Esophagus mucosa (tissue), 1 donor: ENCODE results near the gene ARPC4. TPM values are rescaled to one million over a fixed set of nuclear protein-coding genes. Genes with fewer than 3 reads are reported as not detected.
"Not testable (repeated sequence)": the region's sequence is repeated elsewhere in the genome, so short reads cannot be mapped to it uniquely, and the experiment has no call there.

ENCODE experiments used
- ATAC-seq: fragments of 200-7000 bp; cut with Tn5 transposase; one replicate; pipeline ENCODE4 v1.9.1; 2020
- total RNA-seq: library from RNA; stranded (reverse); gene quantifications from one replicate; pipeline ENCODE4 v1.2.4, GENCODE V29; 2023
- donor health status: DM: yes; HTN: yes; CAD: no.

Gene ARPC4
- total RNA-seq, 1 donor from 2014 or later = 154 TPM

DNA sequence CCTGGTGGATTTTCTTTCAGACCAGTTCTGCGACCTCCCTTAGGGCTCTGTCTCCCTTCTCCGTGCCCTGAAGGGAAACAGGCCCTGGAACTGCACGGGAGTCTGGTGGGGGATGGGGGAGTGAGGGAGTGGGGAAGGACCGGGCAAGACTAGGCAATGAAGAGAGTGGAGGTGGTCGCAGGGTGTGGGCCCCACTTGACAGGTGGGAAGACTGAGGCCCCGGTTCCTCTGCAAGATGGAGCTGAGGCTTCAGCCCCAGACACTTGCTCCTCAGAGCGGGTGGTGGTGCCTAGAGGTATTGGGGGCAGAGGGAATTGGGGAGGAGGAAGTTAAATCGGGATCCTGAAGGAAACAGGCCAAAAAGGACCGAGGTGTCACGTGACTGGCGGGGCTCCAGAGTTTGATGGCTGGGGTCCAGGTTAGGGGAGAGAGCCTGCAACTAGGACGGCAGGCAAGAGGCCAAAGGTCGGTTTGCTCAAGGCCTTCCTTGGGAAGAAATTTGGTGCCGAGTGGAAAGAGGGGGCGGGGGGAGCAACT lies 22.5 kb upstream of the ARPC4 start:
- ATAC-seq = peak; percentile 14

DNA sequence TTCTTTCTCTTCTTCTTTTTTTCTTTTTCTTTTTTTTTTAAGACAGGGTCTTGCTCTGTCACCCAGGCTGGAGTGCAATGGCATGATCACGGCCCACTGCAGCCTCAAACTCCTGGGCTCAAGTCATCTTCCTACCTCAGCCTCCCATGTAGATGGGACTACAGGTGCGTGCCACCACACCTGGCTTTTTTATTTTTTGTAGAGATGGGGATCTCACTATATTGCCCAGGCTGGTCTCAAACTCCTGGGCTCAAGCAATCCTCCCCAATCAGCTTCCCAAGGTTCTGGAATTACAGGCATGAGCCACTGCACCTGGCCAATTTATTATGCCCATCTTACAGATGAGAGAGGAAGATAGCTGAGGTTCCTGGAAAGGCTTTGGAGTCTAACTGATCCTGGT lies 21.9 kb upstream of the ARPC4 start:
- not testable (repeated sequence) for ATAC-seq

DNA sequence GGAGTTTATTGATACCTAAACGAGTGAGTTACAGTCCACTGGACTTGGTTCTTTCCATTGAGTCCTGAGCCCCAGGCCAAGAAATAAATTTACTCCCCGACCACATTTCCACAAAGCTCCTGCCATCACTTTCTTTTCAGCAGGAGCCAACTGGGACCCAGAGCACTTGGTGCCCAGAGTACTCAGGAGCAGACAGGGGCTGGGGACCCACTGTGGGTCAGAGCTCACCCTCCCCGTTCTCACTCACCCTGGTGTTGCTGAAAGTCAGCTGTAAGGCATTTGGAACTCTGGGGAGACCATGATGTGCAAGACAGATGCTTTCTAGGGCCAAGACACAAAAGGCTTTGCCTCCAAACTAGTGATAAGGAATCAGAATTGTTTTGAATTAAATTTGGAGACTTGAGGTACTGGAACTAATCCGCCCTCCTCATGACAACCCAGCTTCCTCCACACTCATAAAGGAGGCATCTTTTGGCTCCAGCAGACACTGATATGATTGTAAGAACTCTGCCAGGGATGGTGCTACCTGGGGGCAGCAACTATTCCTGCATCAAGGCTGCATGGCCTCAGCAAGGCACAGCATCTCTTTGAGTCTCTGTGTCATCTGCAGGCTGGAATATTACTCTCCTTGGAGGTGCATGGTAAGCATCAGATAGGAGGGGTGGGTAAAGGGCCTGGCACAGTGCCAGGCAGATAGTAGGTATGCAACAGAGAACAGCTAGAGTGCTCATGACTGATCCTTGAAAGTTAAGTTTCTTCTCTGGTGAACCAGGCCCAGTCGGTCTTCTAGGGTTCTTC lies 15.8 kb upstream of the ARPC4 start:
- ATAC-seq = no peak

DNA sequence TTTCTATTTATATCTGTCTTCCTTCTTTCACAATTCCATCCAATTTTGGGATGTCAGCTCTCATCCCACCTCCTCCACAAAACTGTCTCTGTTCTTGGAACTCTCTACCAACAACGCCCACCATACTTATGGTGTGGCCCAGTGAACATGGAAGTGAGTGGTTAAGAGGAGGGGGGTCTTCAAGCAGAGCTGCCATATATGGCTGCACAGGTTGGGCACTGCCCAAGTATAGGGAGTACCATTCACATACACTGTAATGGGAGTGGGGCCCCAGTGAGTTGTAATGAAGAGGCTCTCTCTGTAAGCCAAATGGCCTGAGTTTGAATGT lies 15.2 kb upstream of the ARPC4 start:
- no peak for ATAC-seq

DNA sequence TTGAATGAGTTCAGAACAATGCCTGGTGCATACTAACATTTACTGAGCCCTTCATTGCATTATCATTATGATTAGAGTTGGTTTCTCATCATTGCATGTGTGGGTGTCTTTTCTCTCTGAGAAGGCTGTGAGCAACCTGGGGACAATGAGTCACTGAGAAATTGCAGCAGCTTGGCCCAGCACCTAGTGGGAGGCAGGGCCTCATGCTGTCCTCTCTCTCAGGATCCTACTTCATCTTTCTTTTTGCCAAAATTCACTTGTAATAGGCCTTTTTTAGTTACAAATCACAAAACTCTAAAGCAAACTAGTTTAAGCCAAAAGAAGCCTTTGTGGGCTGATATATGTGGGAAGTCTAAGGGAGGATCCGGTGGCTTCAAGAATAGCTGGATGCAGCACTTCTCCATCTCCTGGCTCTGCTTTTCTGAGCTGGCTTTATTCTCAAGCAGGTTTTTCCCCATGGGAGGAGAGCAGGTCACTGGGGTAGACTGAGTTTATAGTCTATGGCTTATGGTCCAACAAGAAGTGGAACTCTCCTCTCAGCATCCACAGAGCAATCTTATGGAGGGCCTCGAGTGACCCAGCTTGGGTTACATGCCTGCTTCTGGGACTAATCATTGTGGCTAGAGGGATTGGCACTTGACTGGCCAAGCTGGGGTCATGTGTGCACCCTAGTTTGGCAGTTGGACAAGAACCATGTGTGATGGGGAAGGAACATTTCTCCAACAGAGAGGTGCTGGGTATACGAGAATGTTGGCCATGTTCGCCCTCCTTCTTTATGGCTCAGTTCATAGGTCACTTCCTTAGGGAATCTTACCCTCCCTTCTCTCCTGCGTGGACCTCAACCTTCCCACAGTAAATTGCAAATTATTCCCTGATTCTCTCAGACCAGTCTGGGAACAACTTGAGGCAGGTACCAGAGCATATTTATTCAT lies 14.5 kb upstream of the ARPC4 start:
- no peak for ATAC-seq

DNA sequence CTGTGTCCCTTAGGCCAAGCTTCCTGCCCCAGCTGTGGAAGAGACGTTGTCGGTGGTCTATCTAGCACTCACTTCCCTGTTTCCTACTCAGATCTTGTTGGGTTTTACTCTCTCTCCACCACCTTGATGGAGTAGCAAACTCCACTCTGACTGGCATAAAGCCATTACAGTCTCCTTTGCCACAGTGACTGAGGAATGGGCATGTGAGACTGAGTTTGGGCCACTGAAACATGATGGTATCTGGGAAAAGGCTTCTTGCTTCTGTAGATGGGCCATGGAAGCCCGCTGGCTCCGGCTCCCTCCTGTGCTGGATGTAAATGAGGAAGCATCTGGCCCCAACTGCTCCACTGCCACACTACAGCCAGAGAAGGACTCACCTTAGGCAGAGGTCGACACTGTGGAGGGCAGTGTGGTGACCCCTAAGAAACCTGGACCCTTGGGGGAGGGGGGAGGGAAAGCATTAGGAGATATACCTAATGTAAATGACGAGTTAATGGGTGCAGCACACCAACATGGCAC lies 13.7 kb upstream of the ARPC4 start:
- ATAC-seq = no peak

DNA sequence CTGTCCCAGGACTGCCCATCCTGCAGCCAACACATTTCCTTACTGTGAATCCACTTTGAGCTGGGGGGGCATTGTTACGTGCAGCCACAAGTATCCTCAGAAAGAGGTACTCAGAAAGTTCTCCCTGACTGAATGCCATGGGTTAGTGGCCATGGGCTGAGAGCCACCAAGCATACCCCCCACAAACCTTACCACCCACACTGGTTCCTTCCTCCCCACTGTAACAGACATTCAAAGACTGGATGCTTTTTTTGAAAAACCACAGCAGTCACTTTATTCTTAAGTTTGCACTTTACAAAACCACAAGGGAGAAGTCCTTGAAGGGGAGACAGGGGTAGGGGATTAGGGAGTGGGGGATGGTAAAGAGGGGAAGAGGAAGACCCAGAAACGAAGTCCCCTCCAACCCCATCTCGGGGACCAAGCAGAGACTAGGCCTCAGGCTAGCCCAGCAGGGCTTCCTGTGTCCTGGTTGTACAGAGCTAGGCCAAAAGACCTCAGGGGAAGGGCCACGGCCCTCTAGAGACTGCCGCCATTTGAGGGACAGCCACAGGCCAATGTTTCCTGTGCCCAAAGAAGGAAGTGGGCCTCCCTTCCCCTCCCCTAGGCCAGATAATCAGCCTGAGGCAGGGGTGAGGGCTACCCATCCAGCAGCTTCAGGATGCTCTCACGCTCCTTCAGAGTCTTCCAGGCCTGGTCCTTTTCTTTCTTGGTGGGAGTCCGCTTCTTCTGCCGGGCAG lies 13.0 kb upstream of the ARPC4 start:
- peak; percentile 37 for ATAC-seq

DNA sequence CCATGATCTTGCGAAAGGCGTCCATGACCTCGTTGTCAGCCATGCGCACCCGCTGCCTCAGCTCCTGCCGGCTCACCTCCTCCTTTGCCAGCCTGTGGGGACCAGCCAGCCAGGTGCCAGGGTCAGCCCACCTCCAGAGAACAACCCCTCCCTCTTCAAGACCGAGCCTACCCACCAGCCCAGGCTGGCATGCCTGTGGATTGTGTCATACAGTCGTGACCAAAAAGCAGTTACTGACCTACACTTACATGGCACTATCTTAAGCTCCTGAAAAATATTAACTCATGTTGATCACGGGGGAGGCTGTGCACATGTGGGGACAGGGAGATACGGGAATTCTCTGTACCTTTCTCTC lies 12.4 kb upstream of the ARPC4 start:
- ATAC-seq = no peak

DNA sequence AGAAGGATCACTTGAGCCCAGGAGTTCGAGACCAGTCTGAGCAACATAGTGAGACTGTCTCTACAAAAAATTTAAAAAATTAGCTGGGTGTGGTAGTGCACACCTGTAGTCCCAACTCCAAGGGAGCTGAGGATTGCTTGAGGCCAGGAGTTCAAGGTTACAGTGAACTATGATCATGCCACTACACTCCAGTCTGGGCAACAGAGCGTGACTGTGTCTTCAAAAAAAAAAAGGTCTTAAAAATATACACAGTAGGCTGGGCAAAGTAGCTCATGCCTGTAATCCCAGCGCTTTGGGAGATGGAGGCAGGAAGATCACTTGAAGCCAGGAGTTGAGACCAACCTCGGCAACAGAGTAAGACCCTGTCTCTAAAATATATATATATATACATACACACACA lies 12.0 kb upstream of the ARPC4 start:
- ATAC-seq = no peak

DNA sequence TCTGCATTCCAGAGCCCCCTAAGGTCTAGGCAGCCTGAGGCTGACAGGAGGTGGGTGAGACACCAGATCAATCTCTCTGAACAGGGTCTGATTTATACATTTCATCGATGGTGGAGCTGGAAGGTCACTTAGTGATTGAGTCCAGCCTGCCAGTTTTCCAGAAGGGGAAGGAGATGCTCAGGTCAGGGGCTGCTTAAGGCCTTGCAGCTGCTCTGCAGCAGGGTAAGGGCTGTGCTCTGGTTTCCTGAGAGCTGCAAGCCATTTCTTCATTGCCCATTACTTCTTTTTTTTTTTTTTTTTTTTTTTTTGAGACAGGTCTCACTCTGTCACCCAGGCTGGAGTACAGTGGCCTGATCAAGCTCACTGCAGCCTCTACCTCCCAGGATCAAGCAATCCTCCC lies 11.3 kb upstream of the ARPC4 start:
- no peak for ATAC-seq

DNA sequence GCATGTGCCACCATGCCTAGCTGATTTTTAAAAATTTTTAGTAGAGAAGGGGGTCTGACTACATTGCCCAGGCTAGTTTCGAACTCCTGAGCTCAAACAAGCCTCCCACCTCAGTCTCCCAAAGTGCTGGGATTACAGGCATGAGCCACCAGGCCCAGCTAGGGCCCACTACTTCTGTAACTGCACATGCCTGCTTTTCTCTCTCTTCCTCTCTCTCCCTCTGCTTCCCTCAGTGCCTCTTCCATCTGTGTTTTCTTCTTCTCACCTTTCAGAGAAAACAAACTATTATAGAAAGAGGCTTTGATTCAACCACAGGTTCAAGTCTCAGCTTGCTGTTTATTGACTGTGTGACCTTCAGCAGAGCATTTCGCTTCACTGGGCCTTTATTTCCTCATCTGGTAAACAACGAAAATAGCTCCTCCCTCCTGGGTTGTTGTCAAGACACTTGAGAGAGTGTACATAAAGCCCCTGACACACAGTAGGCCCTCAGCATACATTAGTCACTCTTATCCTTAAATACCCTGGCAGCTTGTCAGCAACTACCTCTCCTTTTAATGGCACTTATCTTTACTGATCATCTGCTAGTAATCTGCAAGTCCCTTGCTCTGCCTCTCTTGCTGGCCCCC lies 10.8 kb upstream of the ARPC4 start:
- no peak for ATAC-seq

DNA sequence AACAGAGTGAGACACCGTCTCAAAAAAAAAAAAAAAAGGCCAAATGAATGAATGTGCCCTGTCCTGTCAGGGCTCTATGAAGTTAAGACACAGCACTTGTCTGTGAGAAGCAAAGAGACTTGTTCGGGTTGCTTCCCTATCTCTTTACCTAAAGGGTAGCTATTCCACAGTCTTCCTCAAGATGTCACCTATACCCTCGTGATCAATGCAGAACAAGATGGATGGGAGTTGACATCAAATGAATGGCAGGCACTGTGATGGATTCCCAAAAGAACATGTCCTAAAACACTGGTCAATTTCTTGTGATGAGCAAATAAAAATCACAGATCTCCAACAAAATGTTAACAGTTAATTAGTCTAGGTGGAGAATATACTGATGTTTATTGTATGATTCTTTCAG lies 10.1 kb upstream of the ARPC4 start:
- no peak for ATAC-seq

DNA sequence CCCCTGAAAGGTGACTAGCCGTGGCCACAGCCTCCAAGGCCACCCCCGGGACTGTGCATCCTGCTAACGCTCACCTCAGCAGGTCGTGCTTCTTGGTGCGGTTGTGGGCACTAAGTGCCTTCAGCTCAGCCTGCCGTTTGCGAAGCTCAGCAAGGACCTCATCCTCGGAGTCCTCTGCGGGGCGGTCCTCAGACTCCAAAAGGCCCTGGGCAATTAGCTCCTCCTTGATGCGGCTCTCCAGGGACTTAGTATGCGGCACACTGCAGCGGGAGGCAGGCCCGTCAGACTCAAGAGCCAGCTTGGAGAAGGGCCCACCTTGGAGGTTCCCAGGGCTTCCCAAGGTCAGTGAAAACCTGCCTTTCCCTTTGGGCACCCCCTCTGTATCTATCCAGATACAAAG lies 8.9 kb upstream of the ARPC4 start:
- no peak for ATAC-seq

DNA sequence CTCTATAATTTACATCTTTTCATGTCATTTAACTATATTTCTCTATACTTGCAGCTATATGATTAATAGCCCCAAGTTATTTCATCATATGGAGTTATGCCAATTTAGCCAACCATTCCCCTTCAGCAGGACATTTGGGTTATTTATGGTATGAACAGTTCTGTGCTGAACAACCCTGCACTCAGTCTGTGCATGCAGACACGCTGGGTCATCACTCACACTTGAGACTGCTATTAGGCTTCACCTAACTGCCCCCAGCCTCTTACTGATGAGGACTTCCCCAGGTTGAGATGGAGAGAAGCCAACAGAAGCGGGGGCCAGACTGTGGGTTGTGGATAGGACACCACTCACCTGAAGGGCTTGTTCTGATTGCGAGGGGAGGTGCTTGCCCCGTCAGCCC lies 7.9 kb upstream of the ARPC4 start:
- ATAC-seq = no peak

DNA sequence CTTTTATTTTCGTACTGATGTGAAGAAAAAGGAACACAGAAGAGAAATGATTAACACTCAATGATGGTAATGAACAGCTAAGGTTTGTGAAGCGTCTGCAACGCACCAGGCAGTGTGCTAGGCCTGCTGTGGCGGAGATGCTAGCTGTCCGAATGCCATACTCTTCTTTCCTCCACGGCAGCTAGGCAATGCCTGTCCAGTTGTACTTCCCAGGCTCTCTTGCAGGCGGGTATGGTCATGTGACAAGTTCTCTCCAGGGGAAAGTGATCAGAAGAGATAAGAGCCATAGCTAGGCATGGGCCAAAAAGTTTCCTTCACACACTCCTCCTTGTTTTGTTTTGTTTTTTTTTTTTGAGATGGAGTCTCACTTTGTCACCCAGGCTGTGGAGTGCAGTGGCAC lies 7.3 kb upstream of the ARPC4 start:
- no peak for ATAC-seq

DNA sequence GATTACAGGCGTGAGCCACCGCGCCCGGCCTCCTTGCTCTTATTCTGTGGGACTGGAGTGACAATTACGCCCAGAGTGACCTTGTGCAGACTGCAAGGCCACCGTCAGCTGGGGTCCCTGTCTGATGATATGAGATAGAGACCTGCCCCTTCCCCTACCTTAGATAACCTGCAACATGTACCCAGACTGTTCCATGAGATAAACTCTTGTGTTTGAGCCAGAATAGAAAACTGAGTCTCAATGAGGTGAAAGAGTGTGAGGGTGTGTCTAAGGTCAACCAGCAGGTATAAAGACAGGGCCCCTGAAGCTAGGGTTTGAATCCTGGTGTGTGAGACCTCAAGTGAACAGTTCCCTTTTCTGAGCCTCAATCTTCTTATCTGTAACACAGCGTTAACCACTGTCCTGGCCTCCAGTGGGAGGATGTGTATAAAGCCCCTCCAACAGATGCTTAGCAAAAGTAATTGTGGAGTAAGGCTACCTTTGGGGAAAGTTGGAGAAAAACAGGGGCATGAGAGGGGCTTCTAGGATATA lies 6.6 kb upstream of the ARPC4 start:
- no peak for ATAC-seq

DNA sequence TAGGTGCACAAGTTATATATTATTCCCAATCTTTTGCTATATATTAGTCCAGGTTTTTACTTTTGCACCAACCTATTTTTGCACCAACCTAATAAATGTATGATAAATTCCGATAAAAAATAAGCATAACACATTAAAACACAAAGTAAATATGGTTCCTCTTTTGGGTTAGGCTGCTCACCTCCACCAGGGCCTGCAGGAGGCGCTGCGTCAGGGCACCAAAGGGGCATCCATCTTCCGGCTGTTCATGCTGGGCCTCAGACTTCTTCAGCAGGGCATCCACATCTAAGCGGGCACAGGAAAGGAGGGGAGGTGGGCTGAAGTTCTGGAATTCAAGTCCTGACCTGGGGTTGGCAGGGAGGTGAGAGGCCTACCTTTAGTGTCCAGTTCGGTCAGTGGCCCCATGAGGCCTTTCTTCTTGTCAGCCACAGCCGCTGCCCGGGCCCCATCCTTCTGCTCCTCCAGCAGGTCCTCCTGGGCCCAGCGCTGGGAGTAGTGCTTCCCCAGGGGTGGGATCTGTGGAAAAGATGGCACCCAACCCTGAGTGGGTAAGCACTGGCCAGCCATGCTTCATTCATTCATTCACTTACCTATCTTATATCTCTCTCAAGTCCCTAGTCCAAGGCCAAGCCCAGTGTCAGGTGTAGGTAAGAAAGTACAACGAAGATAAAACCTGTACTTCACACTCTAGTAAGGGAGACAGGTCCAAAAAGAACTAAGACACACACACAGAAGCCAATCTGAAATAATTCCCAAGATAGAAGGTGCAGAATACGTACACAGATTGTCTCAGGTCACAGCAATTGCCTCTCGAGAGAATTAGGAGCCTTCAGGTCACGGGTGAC lies 5.8 kb upstream of the ARPC4 start:
- ATAC-seq = no peak

DNA sequence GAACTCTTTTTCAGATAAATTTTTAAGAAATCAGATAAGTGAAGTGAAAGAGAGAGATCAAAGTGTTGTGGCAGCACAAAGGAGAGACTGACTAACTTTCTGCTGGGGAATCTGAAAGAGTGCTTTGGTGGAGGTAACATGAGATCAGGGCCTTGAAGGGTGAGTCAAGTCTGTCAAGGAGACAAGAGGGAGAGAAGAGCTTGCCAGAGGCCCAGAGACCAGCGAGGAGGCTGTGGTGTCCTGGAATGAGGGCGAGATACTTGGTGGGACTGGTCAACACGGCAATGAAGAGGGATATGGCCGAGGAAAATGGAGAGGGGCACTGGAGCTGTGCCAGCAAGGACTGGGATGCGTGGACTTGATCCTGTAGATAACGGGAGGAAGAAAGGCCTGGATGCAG lies 5.2 kb upstream of the ARPC4 start:
- ATAC-seq = no peak

DNA sequence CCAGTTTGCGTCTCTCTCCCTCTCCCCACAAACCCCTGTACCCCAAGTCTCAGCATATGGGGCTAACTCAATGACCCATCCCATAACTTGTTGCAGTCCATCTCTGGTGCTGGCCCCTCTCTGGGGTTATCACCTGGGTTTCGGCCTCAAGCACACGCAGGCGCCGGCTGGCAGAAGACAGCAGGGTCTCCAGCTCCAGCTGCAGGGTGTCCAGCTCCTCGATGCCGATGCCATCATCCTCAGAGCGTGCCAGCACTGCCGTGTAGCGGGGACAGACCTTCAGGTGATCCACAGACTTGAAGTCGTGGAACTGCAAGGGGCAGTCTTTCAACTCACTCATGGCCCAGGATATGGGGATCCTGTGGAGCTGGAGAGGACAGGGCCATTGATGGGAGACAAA lies 1.8 kb upstream of the ARPC4 start:
- ATAC-seq = no peak

DNA sequence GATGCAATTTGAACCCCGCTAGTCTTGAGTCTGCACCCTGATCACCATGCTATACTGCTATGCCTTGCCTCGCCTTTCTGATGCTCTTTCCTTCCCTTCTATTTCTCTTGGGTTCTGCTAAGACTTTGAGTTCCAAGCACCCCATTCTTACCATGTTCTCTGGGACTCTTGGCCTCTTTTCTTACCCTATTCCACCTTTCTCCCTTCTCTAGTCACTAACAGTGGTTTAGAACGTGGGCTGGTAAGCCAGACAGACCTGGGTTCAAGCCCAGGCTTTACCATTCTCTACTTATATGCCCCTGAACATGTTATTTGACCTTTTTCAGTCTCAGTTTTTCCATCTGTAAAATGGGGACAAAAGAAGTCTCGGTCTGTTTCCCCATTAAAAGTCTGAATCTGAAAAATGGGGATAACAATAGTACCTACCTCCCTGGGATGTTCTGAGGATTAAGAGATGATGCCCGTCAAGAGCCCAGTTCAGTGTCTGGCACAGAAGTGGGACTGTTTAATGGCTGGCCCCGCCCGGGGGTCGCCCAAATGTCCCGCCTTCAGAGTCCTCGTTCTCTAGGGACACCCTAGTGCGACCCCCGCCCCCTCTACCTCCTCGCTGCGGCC lies 985 bp upstream of the ARPC4 start:
- no peak for ATAC-seq
